ENCODE measurements around the gene CEP85. TPM values are rescaled to one million over a fixed set of nuclear protein-coding genes. Genes with fewer than 3 reads are reported as not detected.

The CEP85 gene
- total and polyA plus RNA-seq, 9 of the 15 experiments (the other 6 are each of a cell fraction or from before 2014, with no cell fraction given): 42.1 to 140 (median 92.6) TPM

DNA sequence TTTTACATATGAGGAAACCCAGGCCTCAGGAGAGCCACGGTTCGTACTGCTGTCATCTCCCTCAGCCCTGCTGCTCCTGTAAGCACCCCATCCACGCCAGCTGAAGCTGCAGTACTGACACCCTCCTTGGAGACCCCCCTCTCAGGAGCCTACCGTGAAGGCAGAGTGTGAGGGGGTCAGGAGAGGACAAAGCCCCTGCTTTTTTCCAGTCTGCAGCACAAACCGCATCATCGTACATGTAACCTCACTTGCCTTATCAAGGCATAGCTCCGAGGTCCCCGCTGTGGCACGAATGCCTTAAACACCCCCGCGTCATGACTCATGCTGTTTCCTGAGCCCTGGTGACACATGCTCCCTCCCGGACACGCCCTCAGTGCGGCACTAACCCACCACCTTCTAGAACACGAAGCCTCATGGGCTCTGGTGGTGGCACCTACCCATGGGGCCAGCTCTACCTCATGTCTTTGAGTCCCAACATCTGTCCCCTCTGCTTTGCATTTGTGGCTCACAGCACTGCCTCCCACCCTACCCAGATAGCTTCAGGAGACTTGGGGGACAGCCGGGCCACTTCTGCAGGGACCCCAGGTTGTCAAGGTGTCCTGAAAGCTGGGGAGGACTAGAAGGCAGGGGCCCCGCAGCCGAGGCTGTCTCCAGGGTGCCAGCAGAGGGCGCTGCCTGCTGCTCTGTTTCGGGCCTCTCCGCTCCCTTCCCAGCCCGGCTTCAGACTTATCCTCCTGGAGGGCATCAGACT is 50.8 kb downstream of the CEP85 start (continued):
- TF ChIP-seq, protein P1, sequence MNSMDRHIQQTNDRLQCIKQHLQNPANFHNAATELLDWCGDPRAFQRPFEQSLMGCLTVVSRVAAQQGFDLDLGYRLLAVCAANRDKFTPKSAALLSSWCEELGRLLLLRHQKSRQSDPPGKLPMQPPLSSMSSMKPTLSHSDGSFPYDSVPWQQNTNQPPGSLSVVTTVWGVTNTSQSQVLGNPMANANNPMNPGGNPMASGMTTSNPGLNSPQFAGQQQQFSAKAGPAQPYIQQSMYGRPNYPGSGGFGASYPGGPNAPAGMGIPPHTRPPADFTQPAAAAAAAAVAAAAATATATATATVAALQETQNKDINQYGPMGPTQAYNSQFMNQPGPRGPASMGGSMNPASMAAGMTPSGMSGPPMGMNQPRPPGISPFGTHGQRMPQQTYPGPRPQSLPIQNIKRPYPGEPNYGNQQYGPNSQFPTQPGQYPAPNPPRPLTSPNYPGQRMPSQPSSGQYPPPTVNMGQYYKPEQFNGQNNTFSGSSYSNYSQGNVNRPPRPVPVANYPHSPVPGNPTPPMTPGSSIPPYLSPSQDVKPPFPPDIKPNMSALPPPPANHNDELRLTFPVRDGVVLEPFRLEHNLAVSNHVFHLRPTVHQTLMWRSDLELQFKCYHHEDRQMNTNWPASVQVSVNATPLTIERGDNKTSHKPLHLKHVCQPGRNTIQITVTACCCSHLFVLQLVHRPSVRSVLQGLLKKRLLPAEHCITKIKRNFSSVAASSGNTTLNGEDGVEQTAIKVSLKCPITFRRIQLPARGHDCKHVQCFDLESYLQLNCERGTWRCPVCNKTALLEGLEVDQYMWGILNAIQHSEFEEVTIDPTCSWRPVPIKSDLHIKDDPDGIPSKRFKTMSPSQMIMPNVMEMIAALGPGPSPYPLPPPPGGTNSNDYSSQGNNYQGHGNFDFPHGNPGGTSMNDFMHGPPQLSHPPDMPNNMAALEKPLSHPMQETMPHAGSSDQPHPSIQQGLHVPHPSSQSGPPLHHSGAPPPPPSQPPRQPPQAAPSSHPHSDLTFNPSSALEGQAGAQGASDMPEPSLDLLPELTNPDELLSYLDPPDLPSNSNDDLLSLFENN (IDR thresholded peaks at IDR 0.05; ENCODE audit: low read depth in 2 of 2, low read length in 2 of 2): peak in 1 of 2 experiments; percentile 70; a peak in 2 of 4 replicates
- peak; percentile 99 for TF ChIP-seq SMARCB1 (IDR thresholded peaks at IDR 0.05; ENCODE audit: insufficient read length, low read depth)
- no peak for TF ChIP-seq CUX1 (CRISPR knock-in tag; IDR thresholded peaks at IDR 0.05)
- no peak for TF ChIP-seq RFX7 (CRISPR knock-in tag; IDR thresholded peaks at IDR 0.05)
- no peak for TF ChIP-seq NELFE (IDR thresholded peaks at IDR 0.05; ENCODE audit: insufficient read depth, insufficient read length)
- TF ChIP-seq, protein P2, sequence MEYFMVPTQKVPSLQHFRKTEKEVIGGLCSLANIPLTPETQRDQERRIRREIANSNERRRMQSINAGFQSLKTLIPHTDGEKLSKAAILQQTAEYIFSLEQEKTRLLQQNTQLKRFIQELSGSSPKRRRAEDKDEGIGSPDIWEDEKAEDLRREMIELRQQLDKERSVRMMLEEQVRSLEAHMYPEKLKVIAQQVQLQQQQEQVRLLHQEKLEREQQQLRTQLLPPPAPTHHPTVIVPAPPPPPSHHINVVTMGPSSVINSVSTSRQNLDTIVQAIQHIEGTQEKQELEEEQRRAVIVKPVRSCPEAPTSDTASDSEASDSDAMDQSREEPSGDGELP (CRISPR knock-in tag; IDR thresholded peaks at IDR 0.05; ENCODE audit: borderline replicate concordance): peak; percentile 94
- 0 out of 2 replicates have a peak, but pooled peaks have one; percentile 29 for TF ChIP-seq KLF6 (CRISPR knock-in tag; IDR thresholded peaks at IDR 0.05; ENCODE audit: borderline replicate concordance)
- TF ChIP-seq PTTG1 (tag; IDR thresholded peaks at IDR 0.05; ENCODE audit: low read depth): no peak
- no peak for TF ChIP-seq NR2C1 (IDR thresholded peaks at IDR 0.05)
- 0 out of 2 replicates have a peak, but pooled peaks have one; percentile 4 for TF ChIP-seq NR2C1 (tag; IDR thresholded peaks at IDR 0.05)
- peak; percentile 60 for TF ChIP-seq CBFA2T2 (conservative IDR thresholded peaks at IDR 0.05)
- no peak for TF ChIP-seq CEBPG (CRISPR knock-in tag; IDR thresholded peaks at IDR 0.05)
- TF ChIP-seq CEBPG (tag; conservative IDR thresholded peaks at IDR 0.05 in 1 of 2, IDR thresholded peaks at IDR 0.05 in 1 of 2): peak; percentile 24 to 75; a peak in 3 of 4 replicates
- TF ChIP-seq ETV1 (tag; conservative IDR thresholded peaks at IDR 0.05; ENCODE audit: low read depth): peak; percentile 68
- TF ChIP-seq NONO (IDR thresholded peaks at IDR 0.05; ENCODE audit: low read depth in 2 of 2, low read length in 1 of 2): peak in 1 of 2 experiments; percentile 58; a peak in 1 of 4 replicates

All from K562 (cell line).